Heart left ventricle (tissue), 13 donors: ENCODE data around the gene MATN1.

ENCODE experiments used
- POLR2A ChIP-seq, 2 donors: fragments of 450-650 bp; IDR thresholded peaks; one replicate each; pipeline ENCODE4 v1.6.1; 2017; ENCODE audit warnings: antibody characterized with exemption in 2 of 2, mild to moderate bottlenecking in 2 of 2, moderate library complexity in 2 of 2
- TF ChIP-seq, protein P1 (sequence below), 12 donors: fragments of 200-600 bp; sonication (generic) in 4 of 12; IDR thresholded peaks; one replicate each; pipeline versions ENCODE4 v1.5.0 to v1.8.0; 2018 to 2022; ENCODE audit warnings: antibody characterized with exemption in 12 of 12, mild to moderate bottlenecking in 5 of 12
- donor health status: ischemic (EF 13 %, LVEDD 7.1; RV severe dilation, severe dysfunction).
- donor health status: DM: no; HTN: yes; CAD: no.
- donor health status: DM: no; HTN: no; CAD: no.
- donor health status: ischemic (EF 25% LVEDD 6.9; RV normal size, moderate dysfunction).
- donor health status: ischemic (EF 25% LVEDD 5.7; RV mildly dilated, moderate dysfunction).
- donor health status: ischemic (EF 35%, LVEDD 5.7; RV mildly dilated, moderate dysfunction).
- donor health status: nonischemic (EF 11% LVEDD 7.7; RV severe dilation, severe dysfunction).
- donor health status: DM: yes; HTN: yes; CAD: no.
- donor health status: PGD.
- donor health status: ischemic (EF 29% LVEDD 5.4; RV normal size, mild dysfunction).
- donor health status: nonischemic (EF 23%, LVEDD 6.1; RV moderate dilation, normal function).

DNA sequence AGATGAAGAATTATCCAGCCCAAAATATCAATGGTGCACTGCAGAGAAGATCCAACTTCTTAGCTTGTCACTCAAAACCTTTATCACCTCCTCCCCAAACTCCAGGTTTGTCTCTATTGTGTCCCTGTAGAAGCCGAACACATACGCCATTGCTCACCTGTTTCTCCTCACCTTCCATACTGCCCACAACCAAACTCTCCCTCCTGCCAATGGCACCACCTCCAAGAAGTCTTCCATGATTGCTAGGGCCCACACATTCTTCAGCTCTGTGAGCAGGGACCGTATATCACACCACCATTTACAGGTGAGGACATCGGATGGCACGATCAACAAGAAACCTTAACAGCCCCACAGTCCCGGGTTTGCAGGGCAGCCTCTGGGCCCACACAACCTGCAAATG, 31.9 kb upstream of the MATN1 start:
- TF ChIP-seq, protein P1, sequence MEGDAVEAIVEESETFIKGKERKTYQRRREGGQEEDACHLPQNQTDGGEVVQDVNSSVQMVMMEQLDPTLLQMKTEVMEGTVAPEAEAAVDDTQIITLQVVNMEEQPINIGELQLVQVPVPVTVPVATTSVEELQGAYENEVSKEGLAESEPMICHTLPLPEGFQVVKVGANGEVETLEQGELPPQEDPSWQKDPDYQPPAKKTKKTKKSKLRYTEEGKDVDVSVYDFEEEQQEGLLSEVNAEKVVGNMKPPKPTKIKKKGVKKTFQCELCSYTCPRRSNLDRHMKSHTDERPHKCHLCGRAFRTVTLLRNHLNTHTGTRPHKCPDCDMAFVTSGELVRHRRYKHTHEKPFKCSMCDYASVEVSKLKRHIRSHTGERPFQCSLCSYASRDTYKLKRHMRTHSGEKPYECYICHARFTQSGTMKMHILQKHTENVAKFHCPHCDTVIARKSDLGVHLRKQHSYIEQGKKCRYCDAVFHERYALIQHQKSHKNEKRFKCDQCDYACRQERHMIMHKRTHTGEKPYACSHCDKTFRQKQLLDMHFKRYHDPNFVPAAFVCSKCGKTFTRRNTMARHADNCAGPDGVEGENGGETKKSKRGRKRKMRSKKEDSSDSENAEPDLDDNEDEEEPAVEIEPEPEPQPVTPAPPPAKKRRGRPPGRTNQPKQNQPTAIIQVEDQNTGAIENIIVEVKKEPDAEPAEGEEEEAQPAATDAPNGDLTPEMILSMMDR (IDR thresholded peaks at IDR 0.05), result no peak
- no peak for TF ChIP-seq POLR2A (IDR thresholded peaks at IDR 0.05)
